Left ventricle myocardium inferior (tissue), 1 donor: ENCODE results near the gene GJA4. TPM values are rescaled to one million over a fixed set of nuclear protein-coding genes. Genes with fewer than 3 reads are reported as not detected.

ENCODE experiments used
- DNase-seq: peaks from one replicate; pipeline ENCODE4 v3.0.0-alpha.2; 2020
- H3K27ac ChIP-seq: fragments of 200-600 bp; replicated peaks from 2 replicates; pipeline ENCODE4 v1.8.0; 2021
- H3K27me3 ChIP-seq: fragments of 200-600 bp; 2 replicates; pipeline ENCODE4 v1.8.0; 2021; ENCODE audit warnings: low read depth
- H3K36me3 ChIP-seq: fragments of 200-600 bp; 2 replicates; pipeline ENCODE4 v1.8.0; 2021
- H3K4me1 ChIP-seq: fragments of 200-600 bp; 2 replicates; pipeline ENCODE4 v1.8.0; 2021
- H3K4me3 ChIP-seq: fragments of 200-600 bp; 2 replicates; pipeline ENCODE4 v1.8.0; 2021; ENCODE audit warnings: mild to moderate bottlenecking, moderate library complexity
- H3K9me3 ChIP-seq: fragments of 200-600 bp; replicated peaks from 2 replicates; pipeline ENCODE4 v1.8.0; 2021
- CTCF ChIP-seq: fragments of 200-600 bp; IDR thresholded peaks from 2 replicates; pipeline ENCODE4 v1.8.0; 2021; ENCODE audit warnings: antibody characterized with exemption, mild to moderate bottlenecking, borderline replicate concordance
- intact Hi-C: fragments of 100-400 bp; cut with micrococcal nuclease; formaldehyde crosslinking; loops from one replicate; pipeline ENCODE4 v1.11.0; 2022
- total RNA-seq: library from RNA; stranded (reverse); fragmentation: NEBNext Ultra II Directional; extraction: Animal tissue kit (Norgen Biotek cat#: 25700); gene quantifications from one replicate; pipeline ENCODE4 v1.2.1, GENCODE V29; 2021
- donor health status: DM: no; HTN: yes; CAD: no; lungs with severe emphysema.

The GJA4 gene
- total RNA-seq, 1 donor from 2014 or later, result 27.0 TPM

GRCh38 chr1:34842073-34842472, 49.3 kb downstream of the GJA4 start:
- H3K27ac ChIP-seq, result peak overlapping the region; percentile 89
- DNase-seq, result no peak
- TF ChIP-seq CTCF, result no peak
- no peaks in the 10 kb centered on the region for H3K36me3 ChIP-seq
- no peaks in the 10 kb centered on the region for H3K27me3 ChIP-seq
- H3K4me3 ChIP-seq, result no peak overlapping the region
- peaks cover 95% of the 10 kb centered on the region for H3K4me1 ChIP-seq
- intact Hi-C loops, result no loop called here
- H3K9me3 ChIP-seq, result no peaks in the 10 kb centered on the region

GRCh38 chr1:34842952-34843371, 50.2 kb downstream of the GJA4 start:
- Histone ChIP-seq H3K4me3 (peak overlapping the region; percentile 15), H3K36me3 (no peaks in the 10 kb centered on the region), H3K27me3 (no peaks in the 10 kb centered on the region), H3K9me3 (no peaks in the 10 kb centered on the region), H3K27ac (peak overlapping the region; percentile 89), H3K4me1 (peaks cover 95% of the 10 kb centered on the region)
- no peak for DNase-seq
- intact Hi-C loops, result no loop called here
- TF ChIP-seq CTCF, result no peak

- DNase-seq, result no peak
- intact Hi-C loops, result no loop called here
- Histone ChIP-seq H3K27ac (peak overlapping the region; percentile 89), H3K4me1 (peaks cover 95% of the 10 kb centered on the region), H3K9me3 (no peaks in the 10 kb centered on the region), H3K36me3 (no peaks in the 10 kb centered on the region), H3K4me3 (peak overlapping the region; percentile 15), H3K27me3 (no peaks in the 10 kb centered on the region)
- no peak for TF ChIP-seq CTCF
Observed at GRCh38 chr1:34843392-34844251, 50.8 kb downstream of the GJA4 start.

- peak overlapping the region; percentile 15 for H3K4me3 ChIP-seq
- peak overlapping the region; percentile 89 for H3K27ac ChIP-seq
- no peaks in the 10 kb centered on the region for H3K36me3 ChIP-seq
- no peaks in the 10 kb centered on the region for H3K27me3 ChIP-seq
- intact Hi-C loops, result no loop called here
- H3K9me3 ChIP-seq, result no peaks in the 10 kb centered on the region
- peaks cover 99% of the 10 kb centered on the region for H3K4me1 ChIP-seq
- no peak for TF ChIP-seq CTCF
- no peak for DNase-seq
Observed at GRCh38 chr1:34844252-34844634, 51.4 kb downstream of the GJA4 start.

Other genes starting within 250 kb of the GJA4 start
- not detected for gene GJB5, start 38.0 kb upstream of the GJA4 start, total RNA-seq
- not detected for gene GJB4, start 33.3 kb upstream of the GJA4 start, total RNA-seq
- gene GJB3, start 11.8 kb upstream of the GJA4 start, total RNA-seq, result not detected
- 37.9 TPM for gene SMIM12, start 66.8 kb downstream of the GJA4 start, total RNA-seq
- 0.05 TPM for gene DLGAP3, start 136.7 kb downstream of the GJA4 start, total RNA-seq
- 8.3 TPM for gene TMEM35B, start 192.3 kb downstream of the GJA4 start, total RNA-seq
- gene ZMYM6, start 238.9 kb downstream of the GJA4 start, total RNA-seq, result 14.6 TPM